KOPT-K1 (cell line): ENCODE measurements around the gene DNAJB13.
"Not testable (repeated sequence)": the region's sequence is repeated elsewhere in the genome, so short reads cannot be mapped to it uniquely, and the experiment has no call there.

Experiments used
- H3K27ac ChIP-seq: fragments of 200-600 bp; sonication (generic); 2 replicates; pipeline ENCODE4 v1.5.1; 2016; ENCODE audit warnings: antibody characterized with exemption, mild to moderate bottlenecking, low read depth, low read length; ENCODE audit not compliant: poor library complexity, severe bottlenecking
- H3K36me3 ChIP-seq: fragments of 200-600 bp; sonication (generic); 2 replicates; pipeline ENCODE4 v1.5.1; 2017; ENCODE audit warnings: antibody characterized with exemption, mild to moderate bottlenecking, low read length, moderate library complexity; ENCODE audit not compliant: insufficient read depth
- H3K9me3 ChIP-seq: fragments of 200-600 bp; sonication (generic); 2 replicates; pipeline ENCODE4 v1.5.1; 2017; ENCODE audit warnings: antibody characterized with exemption, low read length, mild to moderate bottlenecking; ENCODE audit not compliant: insufficient read depth, poor library complexity, severe bottlenecking

The DNAJB13 gene

GRCh38 chr11:73980001-73980961 is 29.5 kb downstream of the DNAJB13 start:
- Histone ChIP-seq H3K36me3 (peaks cover 64% of the 10 kb centered on the region), H3K9me3 (no peaks in the 10 kb centered on the region), H3K27ac (peak overlapping the region; percentile 99)

- peaks cover 55% of the 10 kb centered on the region for H3K36me3 ChIP-seq
- no peaks in the 10 kb centered on the region for H3K9me3 ChIP-seq
- peak overlapping the region; percentile 99 for H3K27ac ChIP-seq
Observed at GRCh38 chr11:73981051-73981805, 30.4 kb downstream of the DNAJB13 start.

DNA sequence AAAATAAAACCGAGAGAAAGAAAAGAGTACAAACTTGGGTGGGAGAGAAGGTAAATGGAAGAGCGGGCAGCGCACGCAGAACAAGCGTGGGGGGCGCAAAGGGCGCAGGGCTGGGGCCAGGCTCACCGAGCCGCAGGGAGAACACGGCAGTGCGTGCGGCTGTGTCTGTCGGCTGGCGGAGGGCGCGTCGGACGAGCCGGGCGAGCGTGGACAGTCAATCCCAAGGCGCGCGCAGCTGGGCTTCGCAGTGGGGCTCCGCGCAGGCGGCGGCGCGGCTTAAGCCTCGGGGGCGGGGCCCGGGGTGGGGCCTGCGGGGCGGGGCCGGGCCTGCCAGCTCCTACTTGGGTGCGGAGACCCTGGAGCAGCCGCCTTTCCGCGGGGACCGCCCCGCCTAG is 31.8 kb downstream of the DNAJB13 start, which contains the start of gene UCP2:
UCP2 (minus strand) TSS at position 249 of the 395 bp plus-strand sequence. CDS start 4,465 bp downstream, outside the sequence.
- Histone ChIP-seq H3K9me3 (no peaks in the 10 kb centered on the region), H3K27ac (peak within 1 kb of the TSS; percentile 99), H3K36me3 (peaks cover 41% of the 10 kb centered on the region)

GRCh38 chr11:73982990-73983740 is 32.3 kb downstream of the DNAJB13 start:
- Histone ChIP-seq H3K9me3 (no peaks in the 10 kb centered on the region), H3K27ac (peak overlapping the region; percentile 99)

DNA sequence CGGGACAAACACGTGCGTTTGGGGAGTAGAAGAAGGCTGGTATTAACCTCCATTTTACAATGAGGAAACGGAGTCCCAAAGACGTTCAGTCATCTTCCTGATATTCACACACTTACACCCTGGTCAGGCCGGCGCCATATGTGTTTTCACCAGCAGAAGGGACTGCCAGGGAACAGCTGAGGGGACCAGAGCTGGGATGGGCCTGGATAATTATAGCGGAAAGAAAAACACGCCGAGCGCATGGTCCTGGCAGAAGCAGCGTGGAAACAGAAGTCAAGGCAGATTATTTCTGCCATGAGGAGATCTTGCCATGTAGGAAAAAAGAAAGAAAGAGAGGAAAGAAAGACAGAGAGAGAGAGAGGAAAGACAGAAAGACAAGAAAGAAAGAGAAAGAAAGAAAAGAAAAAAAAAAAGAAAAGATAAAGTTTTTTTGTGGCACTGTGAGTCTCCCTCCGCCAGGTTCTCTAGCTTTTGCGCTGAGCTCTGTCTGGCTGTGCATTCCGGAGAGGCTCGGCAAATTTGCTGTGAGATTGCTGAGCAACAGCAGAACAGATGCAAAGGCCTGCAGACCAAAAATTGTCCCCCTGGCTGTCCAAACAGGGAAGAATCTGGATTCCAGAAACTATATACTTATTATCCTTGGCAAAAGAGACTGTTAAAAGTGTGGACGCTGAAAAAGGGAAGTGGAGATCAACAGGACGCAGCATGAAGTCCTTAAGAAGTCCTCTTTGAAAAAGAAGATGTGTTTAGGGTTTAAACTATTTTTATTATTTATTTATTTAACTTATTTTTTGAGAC is 33.1 kb downstream of the DNAJB13 start:
- Histone ChIP-seq H3K27ac (peak overlapping the region; percentile 99), H3K36me3 (peaks cover 28% of the 10 kb centered on the region), H3K9me3 (no peaks in the 10 kb centered on the region)

More at GRCh38 chr11:73982990-73983740, 32.3 kb downstream of the DNAJB13 start:
- peaks cover 36% of the 10 kb centered on the region for H3K36me3 ChIP-seq

DNA sequence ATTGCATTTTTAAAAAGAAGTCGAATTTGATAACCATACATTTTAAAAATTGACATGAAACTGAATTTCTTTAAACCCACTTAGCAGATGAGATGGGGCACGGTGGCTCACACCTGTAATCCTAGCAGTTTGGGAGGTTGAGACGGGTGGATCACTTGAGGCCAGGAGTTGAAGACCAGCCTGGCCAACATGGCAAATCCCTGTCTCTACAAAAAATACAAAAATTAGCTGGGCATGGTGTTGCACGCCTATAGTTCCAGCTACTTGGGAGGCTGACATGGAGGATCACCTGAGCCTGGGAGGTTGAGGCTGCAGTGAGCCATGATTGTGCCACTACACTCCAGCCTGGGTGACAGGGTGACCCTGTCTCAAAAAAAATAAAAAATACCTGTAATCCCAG is 34.8 kb downstream of the DNAJB13 start:
- not testable (repeated sequence) for H3K27ac ChIP-seq, H3K9me3 ChIP-seq
- peaks cover 13% of the 10 kb centered on the region for H3K36me3 ChIP-seq

DNA sequence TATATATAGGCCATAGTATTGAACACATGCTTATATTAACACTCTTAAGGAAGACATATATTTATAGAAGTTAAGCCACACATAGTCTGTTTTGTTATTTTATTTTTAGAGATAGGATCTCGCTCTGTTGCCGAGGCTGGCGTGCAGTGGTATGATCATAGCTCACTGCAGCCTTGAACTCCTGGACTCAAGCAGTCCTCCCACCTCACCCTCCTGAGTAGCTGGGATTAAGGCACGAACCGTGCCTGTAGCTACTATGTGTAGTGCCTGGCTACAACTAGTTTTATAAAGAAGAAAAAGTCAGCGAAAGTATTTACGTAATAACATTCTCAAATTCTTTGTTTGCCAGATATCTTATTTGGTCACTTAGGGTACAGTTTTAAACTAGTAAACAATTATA is 37.4 kb downstream of the DNAJB13 start:
- Histone ChIP-seq H3K9me3 (no peaks in the 10 kb centered on the region), H3K27ac (no peak overlapping the region), H3K36me3 (no peaks in the 10 kb centered on the region)

- Histone ChIP-seq H3K27ac (no peak overlapping the region), H3K9me3 (no peaks in the 10 kb centered on the region), H3K36me3 (no peaks in the 10 kb centered on the region)
Observed at GRCh38 chr11:73989156-73989555, 38.3 kb downstream of the DNAJB13 start.

DNA sequence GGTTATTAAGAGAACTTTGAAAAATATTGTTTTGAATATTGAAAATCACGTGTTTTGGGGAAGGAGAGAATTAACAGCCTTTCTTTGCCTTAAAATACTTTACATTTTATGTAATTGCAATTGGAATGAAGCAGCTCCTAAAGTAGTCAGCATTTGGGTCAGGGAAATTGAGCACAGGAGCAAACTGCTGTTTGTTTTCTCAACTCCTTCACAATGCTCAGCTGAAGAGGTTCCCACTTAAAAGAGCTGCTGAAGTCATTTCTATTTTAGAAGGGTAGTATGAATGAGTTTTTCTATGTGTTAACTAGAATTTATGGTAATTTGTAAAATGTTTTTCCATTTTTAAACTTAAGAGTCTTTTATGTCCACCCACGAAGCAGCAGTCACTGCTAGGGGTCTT is 39.9 kb downstream of the DNAJB13 start:
- Histone ChIP-seq H3K36me3 (no peaks in the 10 kb centered on the region), H3K27ac (no peak overlapping the region), H3K9me3 (no peaks in the 10 kb centered on the region)

DNA sequence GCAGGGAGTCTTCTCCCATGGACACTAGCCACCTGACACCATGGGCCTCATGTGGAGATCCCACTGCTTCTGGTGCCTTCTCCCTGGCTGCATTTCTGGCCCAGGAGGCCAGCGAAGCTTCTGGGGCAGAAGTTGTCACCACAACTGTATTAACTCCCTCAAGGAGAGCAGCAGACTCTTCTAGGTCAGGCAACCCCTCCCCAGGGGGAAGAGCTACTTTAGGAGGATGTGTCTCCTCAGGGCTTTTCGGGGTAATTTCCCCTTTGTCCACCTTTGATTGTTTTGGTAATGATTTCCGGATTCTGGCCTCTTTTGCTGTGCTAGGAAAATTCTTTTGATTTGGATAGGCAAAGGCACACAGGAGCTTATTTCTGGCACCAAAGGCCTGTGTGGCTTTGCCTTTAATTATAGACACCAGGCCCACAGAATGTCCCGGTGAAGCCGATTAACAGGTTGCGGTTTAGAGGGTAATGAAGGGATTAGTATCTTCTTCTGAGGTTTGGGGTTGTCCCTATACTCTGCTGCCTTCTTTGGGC is 40.7 kb downstream of the DNAJB13 start:
- Histone ChIP-seq H3K36me3 (no peaks in the 10 kb centered on the region), H3K9me3 (no peaks in the 10 kb centered on the region), H3K27ac (no peak overlapping the region)

GRCh38 chr11:73995247-73995646 is 44.4 kb downstream of the DNAJB13 start:
- no peaks in the 10 kb centered on the region for H3K36me3 ChIP-seq
- H3K27ac ChIP-seq = peak overlapping the region; percentile 52
- H3K9me3 ChIP-seq = no peaks in the 10 kb centered on the region

- H3K36me3 ChIP-seq = no peaks in the 10 kb centered on the region
- H3K9me3 ChIP-seq = no peaks in the 10 kb centered on the region
- peak overlapping the region; percentile 52 for H3K27ac ChIP-seq
Observed at GRCh38 chr11:73995731-73996130, 44.9 kb downstream of the DNAJB13 start.

- H3K27ac ChIP-seq = peak overlapping the region; percentile 52
- no peaks in the 10 kb centered on the region for H3K36me3 ChIP-seq
- H3K9me3 ChIP-seq = no peaks in the 10 kb centered on the region
Observed at GRCh38 chr11:73996161-73996747, 45.4 kb downstream of the DNAJB13 start.
